ENCODE measurements around the gene GALNT13. TPM values are rescaled to one million over a fixed set of nuclear protein-coding genes. Genes with fewer than 3 reads are reported as not detected.

The GALNT13 gene
- total RNA-seq, 6 experiments from 2014 or later, result not detected

DNA sequence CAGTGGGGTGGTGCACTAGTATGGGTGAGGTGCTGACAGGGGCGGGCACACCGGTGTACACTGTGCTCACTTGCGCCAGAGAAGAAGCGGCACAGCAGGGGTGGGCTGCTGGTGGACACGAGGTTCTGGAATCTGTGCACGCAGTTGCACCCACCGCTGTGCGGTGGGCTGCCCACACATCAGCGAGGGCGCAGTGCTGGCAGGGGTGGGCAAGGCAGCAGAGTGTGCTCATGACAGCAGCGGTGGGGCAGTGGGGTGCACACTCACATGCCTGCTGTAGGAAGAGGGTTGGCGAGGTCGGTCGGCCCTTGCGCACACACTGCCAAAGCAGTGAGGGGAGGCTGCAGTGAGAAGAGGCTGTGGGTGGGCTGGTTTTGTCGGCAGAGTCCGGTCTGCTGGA is 141.8 kb downstream of the GALNT13 start:
- TF ChIP-seq, protein P1, sequence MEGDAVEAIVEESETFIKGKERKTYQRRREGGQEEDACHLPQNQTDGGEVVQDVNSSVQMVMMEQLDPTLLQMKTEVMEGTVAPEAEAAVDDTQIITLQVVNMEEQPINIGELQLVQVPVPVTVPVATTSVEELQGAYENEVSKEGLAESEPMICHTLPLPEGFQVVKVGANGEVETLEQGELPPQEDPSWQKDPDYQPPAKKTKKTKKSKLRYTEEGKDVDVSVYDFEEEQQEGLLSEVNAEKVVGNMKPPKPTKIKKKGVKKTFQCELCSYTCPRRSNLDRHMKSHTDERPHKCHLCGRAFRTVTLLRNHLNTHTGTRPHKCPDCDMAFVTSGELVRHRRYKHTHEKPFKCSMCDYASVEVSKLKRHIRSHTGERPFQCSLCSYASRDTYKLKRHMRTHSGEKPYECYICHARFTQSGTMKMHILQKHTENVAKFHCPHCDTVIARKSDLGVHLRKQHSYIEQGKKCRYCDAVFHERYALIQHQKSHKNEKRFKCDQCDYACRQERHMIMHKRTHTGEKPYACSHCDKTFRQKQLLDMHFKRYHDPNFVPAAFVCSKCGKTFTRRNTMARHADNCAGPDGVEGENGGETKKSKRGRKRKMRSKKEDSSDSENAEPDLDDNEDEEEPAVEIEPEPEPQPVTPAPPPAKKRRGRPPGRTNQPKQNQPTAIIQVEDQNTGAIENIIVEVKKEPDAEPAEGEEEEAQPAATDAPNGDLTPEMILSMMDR (IDR thresholded peaks at IDR 0.05), result no peak
- H3K4me3 Mint-ChIP-seq, result no peak overlapping the region
- no peak overlapping the region for H3K27ac Mint-ChIP-seq
- peaks cover 8% of the 10 kb centered on the region; the same call in 1 of the 2 replicates for H3K36me3 Mint-ChIP-seq (ENCODE audit: low read depth)
- peaks cover 56% of the 10 kb centered on the region for H3K9me3 Mint-ChIP-seq
- DNase-seq, result no peak
- no peaks in the 10 kb centered on the region for H3K4me1 Mint-ChIP-seq (ENCODE audit: low read depth)
- H3K27me3 Mint-ChIP-seq (ENCODE audit: insufficient read depth), result no peaks in the 10 kb centered on the region; the same call in 1 of the 2 replicates

DNA sequence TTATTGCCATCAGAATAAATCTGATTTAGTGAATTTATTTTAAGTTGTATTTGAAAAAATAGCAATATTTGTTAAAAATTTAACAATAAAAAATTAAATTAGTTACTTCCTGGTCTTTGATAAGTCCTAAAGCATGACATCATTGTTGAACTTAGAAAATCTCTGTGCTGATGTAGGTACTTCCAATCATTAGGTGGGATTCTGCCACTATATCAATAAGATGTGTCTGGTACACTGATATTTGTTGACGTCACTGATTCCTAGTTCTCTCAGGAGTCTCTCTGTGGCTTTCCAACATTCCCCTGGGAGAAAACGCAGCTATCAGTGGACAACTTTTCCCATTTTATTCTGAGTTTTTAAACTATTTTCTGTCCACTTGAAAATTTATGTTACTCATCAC is 143.5 kb downstream of the GALNT13 start:
- DNase-seq, result no peak
- Mint-ChIP-seq H3K36me3 (ENCODE audit: low read depth) (peaks cover 8% of the 10 kb centered on the region; the same call in 1 of the 2 replicates), H3K9me3 (peaks cover 49% of the 10 kb centered on the region), H3K4me1 (ENCODE audit: low read depth) (no peaks in the 10 kb centered on the region), H3K27ac (no peak overlapping the region), H3K27me3 (ENCODE audit: insufficient read depth) (no peaks in the 10 kb centered on the region; the same call in 1 of the 2 replicates), H3K4me3 (no peak overlapping the region)
- TF ChIP-seq, protein P1 (IDR thresholded peaks at IDR 0.05), result no peak

DNA sequence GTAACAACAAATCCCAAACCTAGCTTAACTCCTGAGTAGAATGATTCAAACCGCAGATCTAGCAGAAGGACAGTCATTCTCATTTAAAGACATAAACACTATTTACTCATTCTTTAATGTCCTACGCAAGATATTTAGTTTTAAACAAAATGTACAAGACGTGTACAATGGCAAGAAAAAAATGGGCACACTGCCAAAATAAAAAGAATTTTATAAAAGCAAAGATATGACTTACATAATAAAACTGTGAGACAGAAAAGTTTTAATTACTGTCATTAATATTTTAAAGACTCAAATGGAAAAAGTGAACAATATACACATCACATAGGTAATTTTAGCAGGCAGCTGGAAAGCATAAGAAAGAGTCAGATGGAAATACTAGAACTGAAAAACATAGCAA is 157.8 kb downstream of the GALNT13 start:
- TF ChIP-seq, protein P1 (IDR thresholded peaks at IDR 0.05), result no peak
- H3K27ac Mint-ChIP-seq, result no peak overlapping the region
- no peak overlapping the region for H3K4me3 Mint-ChIP-seq
- H3K36me3 Mint-ChIP-seq (ENCODE audit: low read depth), result 0 out of 2 replicates have a peak, but pooled peaks cover 7% of the 10 kb centered on the region
- H3K9me3 Mint-ChIP-seq, result peaks cover 36% of the 10 kb centered on the region
- H3K27me3 Mint-ChIP-seq (ENCODE audit: insufficient read depth), result no peaks in the 10 kb centered on the region
- H3K4me1 Mint-ChIP-seq (ENCODE audit: low read depth), result no peaks in the 10 kb centered on the region
- DNase-seq, result no peak

DNA sequence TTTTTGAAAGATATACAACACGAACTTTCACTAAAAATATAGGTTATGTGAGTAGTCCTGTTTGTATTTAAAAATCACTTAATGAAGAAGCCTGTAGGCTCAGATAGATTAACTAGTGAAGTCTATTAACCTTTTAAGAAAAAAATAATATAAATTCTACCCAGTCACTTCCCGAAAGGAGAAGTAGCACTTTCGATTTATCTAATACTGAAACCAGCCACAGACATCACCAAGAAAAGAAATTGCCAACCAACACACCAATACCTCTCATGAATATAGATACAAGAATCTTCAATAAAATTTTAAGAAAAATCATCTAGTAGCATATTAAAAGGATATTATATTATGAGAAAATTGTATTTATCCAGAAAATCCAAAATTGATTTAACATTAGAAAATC is 160.5 kb downstream of the GALNT13 start:
- H3K27ac Mint-ChIP-seq, result no peak overlapping the region
- peaks cover 18% of the 10 kb centered on the region for H3K9me3 Mint-ChIP-seq
- no peak overlapping the region for H3K4me3 Mint-ChIP-seq
- no peaks in the 10 kb centered on the region for H3K36me3 Mint-ChIP-seq (ENCODE audit: low read depth)
- DNase-seq, result no peak
- no peaks in the 10 kb centered on the region for H3K4me1 Mint-ChIP-seq (ENCODE audit: low read depth)
- TF ChIP-seq, protein P1 (IDR thresholded peaks at IDR 0.05), result no peak
- no peaks in the 10 kb centered on the region for H3K27me3 Mint-ChIP-seq (ENCODE audit: insufficient read depth)

DNA sequence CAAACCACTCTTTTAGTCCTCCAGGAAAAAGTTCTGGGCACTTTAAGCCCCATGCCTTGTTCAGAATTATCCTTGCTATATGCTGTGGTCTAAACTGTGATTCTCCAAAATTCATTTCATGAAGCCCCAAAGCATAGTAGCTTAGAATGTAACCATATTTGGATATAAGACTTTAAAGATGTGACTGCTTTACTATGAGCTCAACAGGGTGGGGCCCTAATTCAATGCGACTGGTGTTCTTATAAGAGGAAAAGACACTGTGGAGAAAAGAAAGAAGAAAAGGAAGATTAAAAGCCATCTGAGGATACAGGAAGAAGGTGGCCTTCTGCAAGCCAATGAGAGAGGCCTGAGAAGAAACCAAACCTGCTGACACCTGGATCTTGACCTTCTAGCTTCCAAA is 174.8 kb downstream of the GALNT13 start:
- Mint-ChIP-seq H3K9me3 (peaks cover 29% of the 10 kb centered on the region), H3K4me3 (no peak overlapping the region), H3K36me3 (ENCODE audit: low read depth) (no peaks in the 10 kb centered on the region), H3K27ac (no peak overlapping the region), H3K4me1 (ENCODE audit: low read depth) (no peaks in the 10 kb centered on the region), H3K27me3 (ENCODE audit: insufficient read depth) (no peaks in the 10 kb centered on the region)
- DNase-seq, result no peak
- TF ChIP-seq, protein P1 (IDR thresholded peaks at IDR 0.05), result no peak

DNA sequence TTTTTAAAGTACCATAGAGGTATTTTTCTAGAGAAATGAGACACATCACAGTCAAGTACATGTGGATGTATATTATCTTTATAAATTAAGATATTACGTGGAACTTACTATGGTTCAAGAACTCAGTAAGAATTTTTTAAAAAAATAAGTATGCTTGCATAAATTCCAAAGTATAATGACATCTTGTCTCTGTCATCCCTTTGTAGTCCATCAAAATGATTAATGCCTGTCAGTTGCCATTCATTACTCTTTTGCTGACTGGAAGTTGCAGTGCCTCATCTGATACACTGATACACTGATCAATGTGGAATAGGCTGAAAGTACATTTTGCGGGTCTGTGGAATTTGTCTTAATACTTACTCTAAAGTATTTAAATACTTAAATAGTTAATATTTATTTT is 177.2 kb downstream of the GALNT13 start:
- H3K27ac Mint-ChIP-seq, result no peak overlapping the region
- no peak overlapping the region for H3K4me3 Mint-ChIP-seq
- DNase-seq, result no peak
- H3K9me3 Mint-ChIP-seq, result peaks cover 40% of the 10 kb centered on the region
- no peaks in the 10 kb centered on the region for H3K36me3 Mint-ChIP-seq (ENCODE audit: low read depth)
- no peaks in the 10 kb centered on the region for H3K27me3 Mint-ChIP-seq (ENCODE audit: insufficient read depth)
- TF ChIP-seq, protein P1 (IDR thresholded peaks at IDR 0.05), result no peak
- H3K4me1 Mint-ChIP-seq (ENCODE audit: low read depth), result no peaks in the 10 kb centered on the region
